ENCODE measurements around the gene SLC2A6. TPM values are rescaled to one million over a fixed set of nuclear protein-coding genes. Genes with fewer than 3 reads are reported as not detected.

SLC2A6 gene
- polyA plus RNA-seq, 1 of the 3 experiments (the other 2 are of a cell fraction): 5.2 TPM

GRCh38 chr9:133507246-133507965 lies 28.5 kb upstream of the SLC2A6 start:
- Histone ChIP-seq H3K9me2 (no peaks in the 10 kb centered on the region), H3K4me2 (no peak overlapping the region), H3F3A (replicated peaks; ENCODE audit: insufficient read depth) (peaks cover 4% of the 10 kb centered on the region), H3K27me3 (ENCODE audit: insufficient read depth) (no peaks in the 10 kb centered on the region), H3K27ac (ENCODE audit: low read depth in 2 of 2, low read length in 1 of 2) (no peak overlapping the region), H2AFZ (ENCODE audit: low read depth) (no peak overlapping the region), H3K79me2 (ENCODE audit: insufficient read depth) (no peaks in the 10 kb centered on the region), H3K4me1 (ENCODE audit: control insufficient read depth in 1 of 2, insufficient read depth in 2 of 2, low read depth in 1 of 2, low read length in 1 of 2) (peaks cover 0 to 49% of the 10 kb centered on the region in 2 experiments; a peak in 1 of 4 replicates), H3K9me3 (no peaks in the 10 kb centered on the region), H4K20me1 (ENCODE audit: insufficient read depth) (no peaks in the 10 kb centered on the region), H3K9ac (no peak overlapping the region), H3K4me3 (ENCODE audit: low read depth in 2 of 2, low read length in 1 of 2) (no peak overlapping the region), H3K36me3 (replicated peaks in 1 of 2; ENCODE audit: control insufficient read depth in 1 of 2, insufficient read depth in 2 of 2, low read length in 1 of 2) (no peaks in the 10 kb centered on the region)
- ChIA-PET CTCF (interaction anchor here (0.9 to 1.0 kb wide), 2 partner anchors 26 to 275 kb away, joined by 3 read pairs; no protein-coding TSS in a partner anchor), POLR2A (no interaction called here)
- no peak for TF ChIP-seq TCF12 (IDR thresholded peaks at IDR 0.05)
- TF ChIP-seq, protein P1, sequence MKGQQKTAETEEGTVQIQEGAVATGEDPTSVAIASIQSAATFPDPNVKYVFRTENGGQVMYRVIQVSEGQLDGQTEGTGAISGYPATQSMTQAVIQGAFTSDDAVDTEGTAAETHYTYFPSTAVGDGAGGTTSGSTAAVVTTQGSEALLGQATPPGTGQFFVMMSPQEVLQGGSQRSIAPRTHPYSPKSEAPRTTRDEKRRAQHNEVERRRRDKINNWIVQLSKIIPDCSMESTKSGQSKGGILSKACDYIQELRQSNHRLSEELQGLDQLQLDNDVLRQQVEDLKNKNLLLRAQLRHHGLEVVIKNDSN (IDR thresholded peaks at IDR 0.05; ENCODE audit: borderline replicate concordance, low read depth): no peak
- TF ChIP-seq GABPA (IDR thresholded peaks at IDR 0.05; ENCODE audit: low read depth): no peak
- TF ChIP-seq PBX3 (IDR thresholded peaks at IDR 0.05): no peak
- TF ChIP-seq YY1 (IDR thresholded peaks at IDR 0.05; ENCODE audit: low read depth): no peak
- TF ChIP-seq CHD2 (IDR thresholded peaks at IDR 0.05; ENCODE audit: low read length, partially characterized antibody): no peak
- TF ChIP-seq EZH2phosphoT487 (IDR thresholded peaks at IDR 0.05; ENCODE audit: borderline replicate concordance, low read depth): no peak
- no peak for TF ChIP-seq FOXM1 (IDR thresholded peaks at IDR 0.05; ENCODE audit: low read depth)
- no peak for TF ChIP-seq TAF1 (IDR thresholded peaks at IDR 0.05; ENCODE audit: borderline replicate concordance, low read depth, low read length)
- TF ChIP-seq, protein P2, sequence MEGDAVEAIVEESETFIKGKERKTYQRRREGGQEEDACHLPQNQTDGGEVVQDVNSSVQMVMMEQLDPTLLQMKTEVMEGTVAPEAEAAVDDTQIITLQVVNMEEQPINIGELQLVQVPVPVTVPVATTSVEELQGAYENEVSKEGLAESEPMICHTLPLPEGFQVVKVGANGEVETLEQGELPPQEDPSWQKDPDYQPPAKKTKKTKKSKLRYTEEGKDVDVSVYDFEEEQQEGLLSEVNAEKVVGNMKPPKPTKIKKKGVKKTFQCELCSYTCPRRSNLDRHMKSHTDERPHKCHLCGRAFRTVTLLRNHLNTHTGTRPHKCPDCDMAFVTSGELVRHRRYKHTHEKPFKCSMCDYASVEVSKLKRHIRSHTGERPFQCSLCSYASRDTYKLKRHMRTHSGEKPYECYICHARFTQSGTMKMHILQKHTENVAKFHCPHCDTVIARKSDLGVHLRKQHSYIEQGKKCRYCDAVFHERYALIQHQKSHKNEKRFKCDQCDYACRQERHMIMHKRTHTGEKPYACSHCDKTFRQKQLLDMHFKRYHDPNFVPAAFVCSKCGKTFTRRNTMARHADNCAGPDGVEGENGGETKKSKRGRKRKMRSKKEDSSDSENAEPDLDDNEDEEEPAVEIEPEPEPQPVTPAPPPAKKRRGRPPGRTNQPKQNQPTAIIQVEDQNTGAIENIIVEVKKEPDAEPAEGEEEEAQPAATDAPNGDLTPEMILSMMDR (IDR thresholded peaks at IDR 0.05): no peak
- no peak for TF ChIP-seq RCOR1 (IDR thresholded peaks at IDR 0.05; ENCODE audit: low read length)
- TF ChIP-seq ELF1 (IDR thresholded peaks at IDR 0.05): no peak
- no peak for TF ChIP-seq RXRA (IDR thresholded peaks at IDR 0.05; ENCODE audit: borderline replicate concordance, low read depth)
- no peak for TF ChIP-seq EP300 (IDR thresholded peaks at IDR 0.05; ENCODE audit: borderline replicate concordance in 1 of 2, low read depth in 1 of 2, low read length in 1 of 2)
- TF ChIP-seq IRF3 (IDR thresholded peaks at IDR 0.05; ENCODE audit: low read depth, low read length): no peak
- no peak for DNase-seq
- 85% methylated on average over 24 of the region's 24 CpGs for WGBS (ENCODE audit: low lambda C conversion rate)

Data from SK-N-SH (cell line).